NOMO-1 treated with dmso at 0.1 percent for 144 hours (cell line): ENCODE results near the gene BLOC1S6.
A peak's percentile ranks its signal among the peaks of the same experiment; 100 is the strongest.
"Not testable (repeated sequence)": the region's sequence is repeated elsewhere in the genome, so short reads cannot be mapped to it uniquely, and the experiment has no call there.

Experiments
- DNase-seq: peaks from one replicate; lab custom pipeline; 2025; ENCODE audit not compliant: unreplicated experiment; lab: John Stamatoyannopoulos, UW

BLOC1S6 gene

DNA sequence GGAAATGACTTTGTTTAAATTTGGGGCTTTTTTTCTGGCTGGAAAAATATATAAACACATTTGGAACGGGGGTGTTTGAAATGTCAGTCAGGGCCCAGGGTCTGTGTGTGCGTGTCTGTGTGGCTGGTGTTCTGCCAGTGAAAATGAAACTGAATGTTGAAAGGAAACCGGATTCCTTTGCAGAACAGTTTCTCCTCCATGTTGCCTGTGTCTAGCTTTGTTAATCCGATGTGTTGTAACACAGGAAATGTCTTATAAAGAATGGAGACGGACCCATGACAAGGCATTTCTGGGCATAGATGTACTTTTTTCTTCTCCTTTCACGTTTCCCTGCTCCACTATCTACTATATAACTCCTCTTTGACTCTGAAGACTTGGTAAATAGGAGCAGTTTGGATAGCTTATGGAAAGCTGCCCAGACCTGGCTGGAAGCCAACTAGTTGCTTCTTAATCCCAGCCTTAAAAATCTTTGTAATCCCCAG is 50.4 kb downstream of the BLOC1S6 start:
- DNase-seq: peak; percentile 78

DNA sequence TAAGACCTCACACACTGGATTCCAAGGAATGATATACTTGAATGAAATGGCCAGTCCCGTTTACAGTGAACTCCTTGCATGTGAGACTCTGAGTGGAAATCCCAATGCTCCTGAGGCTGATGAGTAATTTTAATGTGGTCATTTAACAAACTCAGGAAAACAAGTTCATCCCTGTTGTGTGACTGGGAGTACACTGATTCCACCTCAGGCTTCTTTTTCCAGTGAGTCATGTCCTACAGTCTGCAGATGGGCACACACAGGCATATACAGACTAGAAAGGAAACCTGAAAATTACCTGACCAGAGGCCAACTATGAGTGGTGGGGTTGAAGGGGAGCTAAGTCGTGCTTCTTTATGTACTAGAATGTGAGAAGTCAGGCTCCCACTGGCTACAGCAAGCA is 53.4 kb downstream of the BLOC1S6 start:
- no peak for DNase-seq

DNA sequence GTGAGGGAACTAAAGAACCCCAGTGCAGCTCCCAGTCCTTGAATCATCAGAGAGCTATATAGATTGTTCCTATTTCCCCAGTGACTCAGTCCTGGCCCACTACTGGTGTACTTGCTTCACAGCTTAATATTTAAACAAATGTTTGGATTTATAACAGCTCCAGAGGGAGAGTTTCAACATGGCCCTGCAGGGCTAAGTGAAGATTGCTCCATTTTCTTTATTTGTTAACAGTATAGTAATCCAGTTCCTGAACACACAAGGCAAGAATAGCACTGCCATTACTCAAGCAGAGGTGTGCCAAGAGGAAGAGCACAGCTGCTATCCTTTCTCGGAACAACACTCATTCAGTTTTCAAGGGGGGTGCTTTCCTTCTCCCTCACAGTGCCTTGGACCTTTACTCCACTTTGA is 54.2 kb downstream of the BLOC1S6 start:
- peak; percentile 44 for DNase-seq

DNA sequence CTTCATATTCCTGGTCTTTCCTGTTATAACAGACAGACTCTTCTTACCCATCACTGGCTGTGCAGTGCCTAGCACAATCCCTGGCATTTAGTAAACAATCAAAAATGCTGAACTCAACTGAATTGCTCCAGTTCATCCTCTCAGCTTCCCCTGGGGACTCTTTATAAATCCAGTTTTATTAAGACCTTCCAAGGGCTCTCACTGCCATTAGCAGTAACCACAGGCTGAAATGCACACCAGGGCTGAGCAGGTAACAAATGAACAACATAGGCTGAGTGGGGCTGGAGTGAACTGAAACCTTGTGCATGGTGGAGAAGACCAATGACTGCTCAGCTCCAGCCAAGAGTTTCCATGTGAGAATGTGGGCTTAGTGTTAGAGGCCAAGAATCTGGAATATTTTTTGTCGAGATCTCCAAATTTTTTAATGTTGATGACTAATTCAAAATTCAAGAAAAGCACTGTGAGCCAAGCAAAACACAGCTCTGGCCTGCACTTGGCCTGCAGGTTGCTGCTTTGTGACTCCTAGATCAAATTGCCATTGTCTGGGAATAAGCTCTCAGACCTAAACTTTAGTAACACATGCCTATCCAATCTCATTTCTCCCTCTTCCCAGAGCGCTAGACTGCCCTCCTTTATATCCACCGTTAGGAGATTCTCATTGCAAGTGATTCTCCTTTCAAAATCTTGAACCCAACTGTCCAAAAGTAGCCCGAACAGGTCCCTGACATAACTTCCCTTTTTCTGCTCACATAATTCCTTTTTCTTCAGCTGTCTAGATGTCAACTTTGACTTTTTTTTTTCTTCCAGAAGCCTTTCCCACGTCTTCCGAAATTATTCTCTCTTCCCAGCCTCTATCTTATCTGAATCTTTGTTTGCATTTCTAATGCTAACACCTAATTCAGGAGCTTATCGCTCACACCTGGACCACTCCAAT is 55.1 kb downstream of the BLOC1S6 start:
- DNase-seq: no peak

DNA sequence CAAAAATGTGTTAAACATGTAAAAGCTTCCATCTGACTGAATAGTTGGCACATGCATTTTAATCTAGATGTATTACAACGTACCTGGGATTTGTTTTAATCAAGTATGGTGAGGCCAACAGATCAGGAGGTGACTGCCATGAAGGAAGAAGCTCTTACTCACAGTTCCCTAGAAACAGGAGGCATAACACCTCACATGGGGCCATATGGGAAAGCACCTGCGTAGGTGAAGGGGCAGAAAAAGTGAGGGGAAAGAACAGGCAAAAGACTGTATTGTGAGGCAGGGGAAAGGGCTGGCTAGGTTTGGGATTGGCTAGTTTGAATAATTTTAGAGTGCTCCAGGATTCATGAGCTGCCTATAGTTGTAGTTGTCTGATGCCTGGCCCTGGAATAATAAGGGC is 57.3 kb downstream of the BLOC1S6 start:
- no peak for DNase-seq

DNA sequence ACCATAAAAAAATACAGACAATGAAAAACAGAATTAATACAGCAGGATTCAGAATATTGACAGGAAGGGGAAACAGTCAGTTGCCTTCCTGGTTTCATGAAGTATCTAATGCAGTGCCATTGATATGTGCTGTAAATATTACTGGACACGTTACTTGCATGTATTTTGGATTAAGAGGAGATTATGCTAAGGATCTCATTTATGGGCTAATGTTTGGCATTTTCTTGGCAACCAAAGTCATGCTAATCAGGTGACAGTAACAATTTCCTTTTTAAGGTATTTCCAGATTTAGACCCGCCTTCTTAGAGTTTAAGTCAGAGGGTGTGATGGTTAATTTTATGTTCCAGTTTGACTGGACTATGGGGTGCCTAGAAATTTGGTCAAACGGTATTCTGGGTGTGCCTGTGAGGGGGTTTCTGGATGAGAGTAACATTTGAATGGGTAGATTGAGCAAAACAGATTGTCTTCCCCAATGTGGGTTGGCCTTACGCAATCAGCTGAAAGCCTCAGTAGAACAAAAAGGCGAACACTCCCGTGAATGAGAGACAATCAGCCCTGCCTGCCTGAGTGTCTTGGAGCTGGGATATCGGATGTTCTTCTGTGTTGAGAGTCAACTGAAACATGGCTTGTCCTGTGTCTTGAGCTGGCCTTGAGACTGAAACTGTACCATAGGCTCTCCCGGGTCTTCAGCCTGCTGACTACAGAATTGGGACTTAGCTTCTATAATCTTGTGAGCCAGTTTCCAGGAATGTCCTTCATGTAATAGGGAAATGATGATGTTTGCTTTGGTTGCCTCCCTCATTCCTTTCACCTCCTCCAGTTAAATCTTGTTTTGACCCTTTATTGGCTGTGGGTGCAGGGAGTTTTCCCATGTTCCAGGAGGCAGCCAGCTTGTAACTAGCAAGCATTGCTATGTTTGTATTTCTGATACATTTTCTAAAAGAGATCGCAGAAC is 58.1 kb downstream of the BLOC1S6 start:
- DNase-seq: peak; percentile 3

DNA sequence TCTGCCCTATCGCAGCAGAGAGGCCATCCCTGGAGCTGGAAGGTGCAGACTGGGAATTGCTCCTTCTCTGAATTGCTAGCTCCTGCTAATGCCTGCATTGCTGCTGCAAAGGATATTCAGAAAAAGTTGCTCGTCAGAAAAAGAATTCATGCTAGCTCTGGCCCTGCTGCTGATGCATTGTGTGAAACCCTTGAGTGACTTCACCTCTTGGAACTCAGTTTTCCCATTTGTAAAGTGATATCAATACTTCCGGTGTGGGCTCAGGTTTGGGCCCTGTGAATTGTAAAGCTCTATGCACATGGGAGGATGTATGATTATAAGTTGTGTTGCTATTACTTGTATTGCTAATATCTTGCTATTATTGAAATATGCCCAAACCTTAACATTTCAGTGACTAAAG is 59.0 kb downstream of the BLOC1S6 start:
- no peak for DNase-seq

DNA sequence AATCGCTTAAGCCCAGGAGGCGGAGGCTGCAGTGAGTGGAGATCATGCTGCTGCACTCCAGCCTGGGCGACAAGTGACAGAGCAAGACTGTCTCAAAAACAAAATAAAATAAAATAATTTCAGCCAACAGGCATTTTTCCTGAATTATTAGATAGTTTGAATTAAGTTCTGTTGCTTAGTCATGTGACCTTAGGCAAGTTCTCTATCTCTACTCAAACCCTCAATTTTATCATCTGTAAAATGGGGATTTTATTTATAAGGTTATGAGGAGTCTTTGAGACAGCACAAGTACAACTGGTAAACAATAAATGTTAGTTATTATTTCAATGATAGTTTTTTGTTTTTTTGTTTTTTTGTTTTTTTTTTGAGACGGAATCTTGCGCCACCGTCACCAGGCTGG is 60.6 kb downstream of the BLOC1S6 start:
- no peak for DNase-seq

DNA sequence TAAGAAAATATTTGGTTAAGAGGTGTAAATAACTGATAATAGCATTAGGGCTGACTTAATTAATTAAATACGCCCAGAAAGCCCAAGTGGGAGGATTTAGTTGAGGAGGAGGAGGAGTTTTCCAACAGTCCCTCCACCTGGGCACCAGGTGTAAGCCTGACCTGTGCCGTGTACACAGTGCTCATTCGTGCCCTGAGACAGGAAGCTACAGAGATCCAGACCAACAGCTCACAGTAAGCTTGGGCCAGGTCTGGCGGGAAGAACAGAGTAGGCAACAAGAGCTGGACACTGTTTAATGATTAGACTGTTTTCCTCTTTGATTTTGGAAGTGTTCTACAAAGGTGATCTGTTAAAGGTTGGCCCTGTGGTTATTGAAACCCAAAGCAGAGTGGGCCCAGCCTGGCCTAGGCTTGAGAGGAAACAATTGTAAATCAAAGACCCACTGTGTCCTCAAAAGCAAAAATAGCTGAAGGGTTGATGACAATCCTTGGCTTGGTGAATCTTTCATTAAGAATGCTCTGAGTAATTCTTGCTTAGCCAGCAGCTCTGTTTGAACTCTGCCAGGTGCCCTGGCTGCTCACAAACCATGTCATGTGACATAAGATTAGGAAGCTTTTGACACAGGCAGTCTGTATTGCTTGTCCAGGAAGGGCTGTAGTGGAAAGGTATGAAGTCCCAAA is 61.5 kb downstream of the BLOC1S6 start:
- no peak for DNase-seq

DNA sequence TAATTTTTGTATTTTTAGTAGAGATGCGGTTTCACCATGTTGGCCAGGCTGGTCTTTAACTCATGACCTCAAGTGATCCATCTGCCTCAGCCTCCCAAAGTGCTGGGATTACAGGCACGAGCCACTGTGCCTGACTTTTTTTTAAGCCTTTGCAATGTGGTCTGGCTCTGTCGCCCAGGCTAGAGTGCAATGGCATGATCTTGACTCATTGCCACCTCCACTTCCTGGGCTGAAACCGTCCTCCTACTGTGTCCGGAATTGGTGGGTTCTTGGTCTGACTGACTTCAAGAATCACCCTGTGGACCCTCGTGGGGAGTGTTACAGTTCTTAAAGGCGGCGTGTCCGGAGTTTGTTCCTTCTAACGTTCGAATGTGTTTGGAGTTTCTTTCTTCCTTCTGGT is 62.8 kb downstream of the BLOC1S6 start:
- DNase-seq: not testable (repeated sequence)

DNA sequence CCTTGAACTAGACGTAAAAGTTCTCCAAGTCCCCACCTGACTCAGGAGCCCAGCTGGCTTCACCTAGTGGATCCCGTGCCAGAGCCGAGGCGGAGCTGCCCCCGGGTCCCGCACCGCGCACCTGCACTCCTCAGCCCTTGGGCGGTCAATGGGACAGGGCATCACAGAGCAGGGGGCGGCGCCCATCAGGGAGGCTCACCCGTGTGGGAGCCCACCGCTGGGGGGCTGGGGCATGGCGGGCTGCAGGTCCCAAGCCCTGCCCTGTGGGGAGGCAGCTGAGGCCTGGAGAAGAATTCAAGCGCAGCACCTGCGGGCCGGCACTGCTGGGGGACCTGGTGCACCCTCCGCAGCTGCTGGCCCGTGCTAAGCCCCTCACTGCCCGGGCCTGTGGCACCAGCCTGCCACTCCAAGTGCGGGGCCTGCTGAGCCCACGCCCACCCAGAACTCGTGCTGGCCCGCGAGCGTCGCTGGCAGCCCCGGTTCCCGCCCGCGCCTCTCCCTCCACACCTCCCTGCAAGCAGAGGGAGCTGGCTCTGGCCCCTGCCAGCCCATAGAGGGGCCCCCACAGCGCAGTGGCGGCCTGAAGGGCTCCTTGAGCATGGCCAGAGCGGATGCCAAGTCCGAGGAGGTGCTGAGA is 63.8 kb downstream of the BLOC1S6 start:
- DNase-seq: no peak

DNA sequence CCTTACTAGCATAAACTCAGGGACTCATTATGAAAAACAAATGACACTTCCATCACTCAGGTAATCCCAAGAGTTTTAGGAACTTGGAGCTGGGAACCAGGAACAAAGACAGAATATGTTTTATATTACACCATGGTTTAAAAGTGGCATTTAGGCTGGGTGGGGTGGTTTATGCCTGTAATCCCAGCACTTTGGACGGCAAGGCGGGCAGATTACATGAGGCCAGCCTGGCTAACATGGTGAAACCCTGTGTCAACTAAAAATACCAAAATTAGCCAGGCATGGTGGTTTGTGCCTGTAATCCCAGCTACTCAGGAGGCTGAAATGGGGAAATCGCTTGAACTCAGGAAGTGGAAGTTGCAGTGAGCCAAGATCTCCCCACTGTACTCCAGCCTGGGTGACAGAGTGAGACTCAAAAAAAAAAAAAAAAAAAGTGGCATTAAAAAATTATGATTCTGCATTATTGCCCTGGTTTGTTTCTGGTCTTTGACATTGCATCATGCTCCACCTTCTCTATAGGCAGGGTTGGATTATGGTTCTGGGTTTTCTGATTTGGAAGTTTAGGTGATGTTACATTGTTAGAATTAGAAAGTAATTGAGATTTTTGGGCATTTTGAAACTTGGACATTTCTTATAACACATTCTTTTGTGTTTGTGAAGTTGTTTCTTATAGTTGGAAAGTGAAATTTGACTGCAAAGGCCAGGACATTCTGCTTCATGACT is 66.7 kb downstream of the BLOC1S6 start:
- DNase-seq: peak; percentile 35

DNA sequence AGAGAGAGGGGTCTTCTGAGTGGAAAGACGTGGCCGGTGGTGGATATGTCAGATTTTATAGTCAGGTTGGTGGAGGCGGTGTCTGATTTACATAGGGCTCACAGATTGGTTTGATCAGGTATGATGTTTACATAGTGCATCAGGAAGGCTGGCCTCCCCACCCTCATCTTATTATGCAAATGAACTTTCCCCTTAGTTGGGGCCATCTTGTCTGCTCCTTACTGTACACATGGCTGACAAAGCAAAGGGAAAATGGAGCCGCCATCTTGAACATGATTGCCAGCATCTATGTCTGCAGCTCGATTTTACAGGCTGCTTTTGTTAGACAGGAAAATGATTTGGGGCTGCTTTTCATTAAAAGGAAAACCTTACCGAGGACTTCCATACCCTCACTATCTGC is 67.6 kb downstream of the BLOC1S6 start:
- DNase-seq: no peak

DNA sequence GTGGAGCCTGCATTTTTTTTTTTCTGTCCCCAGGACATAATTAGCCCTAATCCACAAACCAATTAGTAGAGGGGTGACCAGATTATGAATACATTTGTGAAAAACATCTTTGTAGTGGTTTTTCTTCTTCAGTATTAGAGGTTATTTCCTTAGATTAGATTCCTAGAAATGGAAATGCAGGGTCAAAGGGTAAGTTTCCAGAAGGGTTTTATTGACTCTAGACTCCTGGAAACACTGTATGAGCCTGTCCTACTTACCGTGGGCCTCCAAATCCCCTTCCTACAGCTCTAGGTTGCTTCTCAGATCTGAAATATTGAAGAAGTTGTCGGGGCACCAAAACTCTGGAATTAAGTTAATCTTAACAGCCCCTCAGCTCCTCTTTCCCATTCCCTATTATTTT is 70.1 kb downstream of the BLOC1S6 start:
- no peak for DNase-seq

DNA sequence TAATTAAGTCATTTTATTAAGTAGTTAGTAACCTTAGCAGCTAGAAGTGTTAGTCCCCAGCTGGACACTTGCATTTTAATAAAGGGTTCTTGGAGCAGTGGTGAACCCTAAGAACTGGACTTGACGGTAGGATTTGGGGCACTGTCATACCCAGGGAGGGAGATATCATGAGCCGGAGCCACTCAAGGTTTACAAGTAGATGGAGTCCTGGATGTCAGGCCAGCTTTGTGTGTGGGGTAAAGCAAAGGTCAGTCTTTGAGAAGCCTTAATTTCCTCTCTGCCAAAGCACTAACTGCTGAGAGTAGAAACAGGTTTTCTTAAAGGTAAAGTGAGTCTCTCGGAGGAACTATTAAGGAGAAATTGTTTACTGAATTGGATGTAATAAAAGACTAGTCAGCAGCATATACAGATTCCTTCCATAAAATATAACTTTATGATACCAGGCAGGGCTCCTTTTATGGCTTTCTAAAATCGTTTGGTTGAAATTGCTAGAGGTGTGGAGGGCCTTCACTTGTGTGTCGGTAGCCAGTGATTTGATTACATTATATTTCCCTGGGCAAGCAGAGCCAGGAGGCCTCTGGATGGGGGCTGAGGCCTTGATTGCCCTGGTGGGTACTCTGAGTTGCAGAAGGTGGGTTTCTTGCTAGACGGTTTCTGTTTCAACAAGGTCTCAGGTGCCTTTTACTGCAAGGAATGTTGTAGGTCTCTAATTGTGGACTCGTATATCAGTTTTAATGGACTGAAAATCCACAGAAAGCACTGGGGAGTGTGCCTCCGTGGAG is 70.8 kb downstream of the BLOC1S6 start:
- no peak for DNase-seq
